ENCODE measurements around the gene NOSIP.

The NOSIP gene

GRCh38 chr19:49594157-49594992 is 14.0 kb upstream of the NOSIP start:
- Histone ChIP-seq H3K27me3 (ENCODE audit: insufficient read depth, low read length) (no peaks in the 10 kb centered on the region), H3K4me3 (ENCODE audit: low read length) (peak overlapping the region; percentile 99; the same call in 1 of the 2 replicates), H3K27ac (ENCODE audit: low read depth, low read length) (0 out of 2 replicates have a peak overlapping the region, but pooled peaks have one; percentile 13), H3K4me1 (ENCODE audit: insufficient read depth, low read length) (peaks cover 5% of the 10 kb centered on the region; the same call in 1 of the 2 replicates), H3K9me3 (ENCODE audit: insufficient read depth, low read depth, low read length) (no peaks in the 10 kb centered on the region), H3K36me3 (ENCODE audit: insufficient read depth, low read length) (peaks cover 46% of the 10 kb centered on the region), H3K9ac (ENCODE audit: low read depth, low read length) (no peak overlapping the region)
- WGBS = 95% methylated on average over 35 of the region's 35 CpGs

- peak overlapping the region; percentile 97 for H3K27ac ChIP-seq (ENCODE audit: low read depth, low read length)
- WGBS = 7% methylated on average over 27 of the region's 27 CpGs
These were observed 13.1 kb upstream of the NOSIP start for GRCh38 chr19:49593233-49594113.

GRCh38 chr19:49592486-49593232 is 12.3 kb upstream of the NOSIP start:
- peaks cover 31% of the 10 kb centered on the region for H3K36me3 ChIP-seq (ENCODE audit: insufficient read depth, low read length)
- H3K27ac ChIP-seq (ENCODE audit: low read depth, low read length) = peak overlapping the region; percentile 97
- peak overlapping the region; percentile 99 for H3K4me3 ChIP-seq (ENCODE audit: low read length)
- peak overlapping the region; percentile 94 for H3K9ac ChIP-seq (ENCODE audit: low read depth, low read length)
- under 1% methylated on average over 28 of the region's 28 CpGs for WGBS
- no peaks in the 10 kb centered on the region for H3K9me3 ChIP-seq (ENCODE audit: insufficient read depth, low read depth, low read length)
- H3K27me3 ChIP-seq (ENCODE audit: insufficient read depth, low read length) = no peaks in the 10 kb centered on the region
- peaks cover 5% of the 10 kb centered on the region; the same call in 1 of the 2 replicates for H3K4me1 ChIP-seq (ENCODE audit: insufficient read depth, low read length)

More at GRCh38 chr19:49593233-49594113, 13.1 kb upstream of the NOSIP start:
- no peaks in the 10 kb centered on the region for H3K9me3 ChIP-seq (ENCODE audit: insufficient read depth, low read depth, low read length)
- H3K4me3 ChIP-seq (ENCODE audit: low read length) = peak overlapping the region; percentile 99
- H3K27me3 ChIP-seq (ENCODE audit: insufficient read depth, low read length) = no peaks in the 10 kb centered on the region
- peaks cover 5% of the 10 kb centered on the region; the same call in 1 of the 2 replicates for H3K4me1 ChIP-seq (ENCODE audit: insufficient read depth, low read length)
- peak overlapping the region; percentile 73 for H3K9ac ChIP-seq (ENCODE audit: low read depth, low read length)
- peaks cover 37% of the 10 kb centered on the region for H3K36me3 ChIP-seq (ENCODE audit: insufficient read depth, low read length)

GRCh38 chr19:49591731-49592485 is 11.6 kb upstream of the NOSIP start:
- no peaks in the 10 kb centered on the region for H3K9me3 ChIP-seq (ENCODE audit: insufficient read depth, low read depth, low read length)
- H3K27me3 ChIP-seq (ENCODE audit: insufficient read depth, low read length) = no peaks in the 10 kb centered on the region
- WGBS = under 1% methylated on average over 49 of the region's 51 CpGs
- H3K4me1 ChIP-seq (ENCODE audit: insufficient read depth, low read length) = peaks cover 5% of the 10 kb centered on the region; the same call in 1 of the 2 replicates
- peak overlapping the region; percentile 99 for H3K4me3 ChIP-seq (ENCODE audit: low read length)
- H3K36me3 ChIP-seq (ENCODE audit: insufficient read depth, low read length) = peaks cover 23% of the 10 kb centered on the region
- peak overlapping the region; percentile 97 for H3K27ac ChIP-seq (ENCODE audit: low read depth, low read length)
- H3K9ac ChIP-seq (ENCODE audit: low read depth, low read length) = peak overlapping the region; percentile 94

GRCh38 chr19:49590971-49591730 is 10.8 kb upstream of the NOSIP start, which contains the start of gene PRR12:
Gene PRR12, plus strand, starts transcription at chr19:49591182. Its CDS starts 473 bp downstream, at chr19:49591655.
- Histone ChIP-seq H3K27ac (ENCODE audit: low read depth, low read length) (peak within 1 kb of the TSS; percentile 97), H3K4me1 (ENCODE audit: insufficient read depth, low read length) (peaks cover 5% of the 10 kb centered on the region; the same call in 1 of the 2 replicates), H3K9me3 (ENCODE audit: insufficient read depth, low read depth, low read length) (no peaks in the 10 kb centered on the region), H3K9ac (ENCODE audit: low read depth, low read length) (peak within 1 kb of the TSS; percentile 94), H3K4me3 (ENCODE audit: low read length) (peak within 1 kb of the TSS; percentile 99), H3K27me3 (ENCODE audit: insufficient read depth, low read length) (no peaks in the 10 kb centered on the region), H3K36me3 (ENCODE audit: insufficient read depth, low read length) (peaks cover 19% of the 10 kb centered on the region)
- 0% methylated on average over 36 of the region's 66 CpGs for WGBS

GRCh38 chr19:49590071-49590970 is 10.0 kb upstream of the NOSIP start:
- WGBS = under 1% methylated on average over 58 of the region's 58 CpGs
- H3K9ac ChIP-seq (ENCODE audit: low read depth, low read length) = peak overlapping the region; percentile 75
- H3K36me3 ChIP-seq (ENCODE audit: insufficient read depth, low read length) = peaks cover 14% of the 10 kb centered on the region
- H3K27me3 ChIP-seq (ENCODE audit: insufficient read depth, low read length) = no peaks in the 10 kb centered on the region
- H3K27ac ChIP-seq (ENCODE audit: low read depth, low read length) = peak overlapping the region; percentile 97
- peaks cover 7% of the 10 kb centered on the region; the same call in 1 of the 2 replicates for H3K4me1 ChIP-seq (ENCODE audit: insufficient read depth, low read length)
- H3K4me3 ChIP-seq (ENCODE audit: low read length) = peak overlapping the region; percentile 63
- no peaks in the 10 kb centered on the region for H3K9me3 ChIP-seq (ENCODE audit: insufficient read depth, low read depth, low read length)

GRCh38 chr19:49589502-49589905 is 9.1 kb upstream of the NOSIP start:
- no peak overlapping the region for H3K9ac ChIP-seq (ENCODE audit: low read depth, low read length)
- H3K27me3 ChIP-seq (ENCODE audit: insufficient read depth, low read length) = no peaks in the 10 kb centered on the region
- no peak overlapping the region for H3K4me3 ChIP-seq (ENCODE audit: low read length)
- no peak overlapping the region for H3K27ac ChIP-seq (ENCODE audit: low read depth, low read length)
- H3K4me1 ChIP-seq (ENCODE audit: insufficient read depth, low read length) = peaks cover 12% of the 10 kb centered on the region
- H3K36me3 ChIP-seq (ENCODE audit: insufficient read depth, low read length) = peaks cover 9% of the 10 kb centered on the region
- WGBS = 67% methylated on average over 5 of the region's 5 CpGs
- H3K9me3 ChIP-seq (ENCODE audit: insufficient read depth, low read depth, low read length) = no peaks in the 10 kb centered on the region

- no peak overlapping the region for H3K9ac ChIP-seq (ENCODE audit: low read depth, low read length)
- H3K27ac ChIP-seq (ENCODE audit: low read depth, low read length) = no peak overlapping the region
- peaks cover 7% of the 10 kb centered on the region for H3K4me1 ChIP-seq (ENCODE audit: insufficient read depth, low read length)
- 90% methylated on average over 18 of the region's 18 CpGs for WGBS
- no peak overlapping the region for H3K4me3 ChIP-seq (ENCODE audit: low read length)
- H3K9me3 ChIP-seq (ENCODE audit: insufficient read depth, low read depth, low read length) = no peaks in the 10 kb centered on the region
- H3K36me3 ChIP-seq (ENCODE audit: insufficient read depth, low read length) = no peaks in the 10 kb centered on the region
- no peaks in the 10 kb centered on the region for H3K27me3 ChIP-seq (ENCODE audit: insufficient read depth, low read length)
These were observed 8.2 kb upstream of the NOSIP start for GRCh38 chr19:49588365-49589122.

Data from HUES64 (cell line).